Endothelial cell (in vitro differentiated cells): ENCODE results near the gene BTNL2. TPM values are rescaled to one million over a fixed set of nuclear protein-coding genes. Genes with fewer than 3 reads are reported as not detected.
"Not testable (repeated sequence)": the region's sequence is repeated elsewhere in the genome, so short reads cannot be mapped to it uniquely, and the experiment has no call there.

Experiments used
- DNase-seq: peaks from one replicate; pipeline ENCODE4 v3.0.0; 2021; ENCODE audit warnings: low spot score
- H3K27ac Mint-ChIP-seq: one replicate; pipeline ENCODE4 v1.8.0; 2021; ENCODE audit warnings: mixed read lengths, inconsistent platforms; ENCODE audit not compliant: unreplicated experiment
- H3K27me3 Mint-ChIP-seq: one replicate; pipeline ENCODE4 v1.8.0; 2021; ENCODE audit warnings: mild to moderate bottlenecking, moderate library complexity, mixed read lengths, inconsistent platforms; ENCODE audit not compliant: unreplicated experiment
- H3K36me3 Mint-ChIP-seq: one replicate; pipeline ENCODE4 v1.8.0; 2021; ENCODE audit warnings: mild to moderate bottlenecking, low read depth, mixed read lengths, inconsistent platforms; ENCODE audit not compliant: unreplicated experiment
- H3K4me1 Mint-ChIP-seq: one replicate; pipeline ENCODE4 v1.8.0; 2021; ENCODE audit warnings: mild to moderate bottlenecking, mixed read lengths, inconsistent platforms; ENCODE audit not compliant: unreplicated experiment
- H3K4me3 Mint-ChIP-seq: one replicate; pipeline ENCODE4 v1.8.0; 2021; ENCODE audit warnings: mild to moderate bottlenecking, mixed read lengths, inconsistent platforms; ENCODE audit not compliant: unreplicated experiment
- H3K9me3 Mint-ChIP-seq: one replicate; pipeline ENCODE4 v1.8.0; 2021; ENCODE audit warnings: mixed read lengths, inconsistent platforms; ENCODE audit not compliant: unreplicated experiment
- total RNA-seq: library from RNA; stranded (reverse); fragmentation: NEBNext Ultra II Directional; extraction: Animal tissue kit (Norgen Biotek cat#: 25700); gene quantifications from one replicate; pipeline ENCODE4 v1.2.1, GENCODE V29; 2021; ENCODE audit not compliant: unreplicated experiment
- TF ChIP-seq, protein P1 (sequence below): fragments of 200-600 bp; sonication (generic); IDR thresholded peaks from one replicate; pipeline ENCODE4 v1.5.0; 2021; ENCODE audit warnings: antibody characterized with exemption; ENCODE audit not compliant: unreplicated experiment

The BTNL2 gene
- total RNA-seq, 1 donor from 2014 or later, result not detected

DNA sequence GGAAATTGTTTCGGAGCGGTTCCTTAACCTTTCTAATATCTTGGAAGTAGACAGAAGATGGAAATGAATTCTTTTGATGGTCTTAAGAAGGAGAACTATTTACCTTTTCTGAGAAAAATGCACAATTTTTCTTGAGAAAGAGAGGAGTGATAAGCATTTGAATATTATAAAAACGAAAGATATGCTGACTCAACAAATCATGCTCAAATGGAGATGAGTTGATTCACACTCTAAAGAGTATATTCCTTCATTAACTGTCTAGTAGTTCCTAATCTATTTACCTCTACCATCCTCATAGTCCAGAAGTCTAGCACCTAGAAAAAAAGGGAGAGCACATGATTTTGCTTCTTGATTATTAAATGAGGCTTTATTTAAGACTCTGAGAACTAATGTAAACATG lies 39.3 kb downstream of the BTNL2 start:
- no peak overlapping the region for H3K4me3 Mint-ChIP-seq
- TF ChIP-seq, protein P1, sequence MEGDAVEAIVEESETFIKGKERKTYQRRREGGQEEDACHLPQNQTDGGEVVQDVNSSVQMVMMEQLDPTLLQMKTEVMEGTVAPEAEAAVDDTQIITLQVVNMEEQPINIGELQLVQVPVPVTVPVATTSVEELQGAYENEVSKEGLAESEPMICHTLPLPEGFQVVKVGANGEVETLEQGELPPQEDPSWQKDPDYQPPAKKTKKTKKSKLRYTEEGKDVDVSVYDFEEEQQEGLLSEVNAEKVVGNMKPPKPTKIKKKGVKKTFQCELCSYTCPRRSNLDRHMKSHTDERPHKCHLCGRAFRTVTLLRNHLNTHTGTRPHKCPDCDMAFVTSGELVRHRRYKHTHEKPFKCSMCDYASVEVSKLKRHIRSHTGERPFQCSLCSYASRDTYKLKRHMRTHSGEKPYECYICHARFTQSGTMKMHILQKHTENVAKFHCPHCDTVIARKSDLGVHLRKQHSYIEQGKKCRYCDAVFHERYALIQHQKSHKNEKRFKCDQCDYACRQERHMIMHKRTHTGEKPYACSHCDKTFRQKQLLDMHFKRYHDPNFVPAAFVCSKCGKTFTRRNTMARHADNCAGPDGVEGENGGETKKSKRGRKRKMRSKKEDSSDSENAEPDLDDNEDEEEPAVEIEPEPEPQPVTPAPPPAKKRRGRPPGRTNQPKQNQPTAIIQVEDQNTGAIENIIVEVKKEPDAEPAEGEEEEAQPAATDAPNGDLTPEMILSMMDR, result no peak
- no peaks in the 10 kb centered on the region for H3K9me3 Mint-ChIP-seq
- no peak for DNase-seq
- no peak overlapping the region for H3K27ac Mint-ChIP-seq
- H3K36me3 Mint-ChIP-seq, result no peaks in the 10 kb centered on the region
- H3K4me1 Mint-ChIP-seq, result peaks cover 9% of the 10 kb centered on the region
- no peaks in the 10 kb centered on the region for H3K27me3 Mint-ChIP-seq

DNA sequence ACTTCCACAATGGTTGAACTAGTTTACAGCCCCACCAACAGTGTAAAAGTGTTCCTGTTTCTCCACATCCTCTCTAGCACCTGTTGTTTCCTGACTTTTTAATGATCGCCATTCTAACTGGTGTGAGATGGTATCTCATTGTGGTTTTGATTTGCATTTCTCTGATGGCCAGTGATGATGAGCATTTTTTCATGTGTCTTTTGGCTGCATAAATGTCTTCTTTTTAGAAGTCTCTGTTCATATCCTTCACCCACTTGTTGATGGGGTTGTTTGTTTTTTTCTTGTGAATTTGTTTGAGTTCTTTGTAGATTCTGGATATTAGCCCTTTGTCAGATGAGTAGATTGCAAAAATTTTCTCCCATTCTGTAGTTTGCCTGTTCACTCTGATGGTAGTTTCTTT lies 47.8 kb downstream of the BTNL2 start:
- not testable (repeated sequence) for H3K4me1 Mint-ChIP-seq, DNase-seq, H3K27me3 Mint-ChIP-seq, H3K27ac Mint-ChIP-seq, H3K36me3 Mint-ChIP-seq, H3K9me3 Mint-ChIP-seq, H3K4me3 Mint-ChIP-seq

DNA sequence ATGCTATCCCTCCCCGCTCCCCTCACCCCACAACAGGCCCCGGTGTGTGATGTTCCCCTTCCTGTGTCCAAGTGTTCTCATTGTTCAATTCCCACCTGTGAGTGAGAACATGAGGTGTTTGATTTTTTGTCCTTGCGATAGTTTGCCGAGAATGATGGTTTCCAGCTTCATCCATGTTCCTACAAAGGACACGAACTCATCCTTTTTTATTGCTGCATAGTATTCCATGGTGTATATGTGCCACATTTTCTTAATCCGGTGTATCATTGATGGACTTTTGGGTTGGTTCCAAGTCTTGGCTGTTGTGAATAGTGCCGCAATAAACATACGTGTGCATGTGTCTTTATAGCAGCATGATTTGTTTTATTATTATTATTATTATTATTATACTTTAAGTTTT lies 48.4 kb downstream of the BTNL2 start:
- DNase-seq, H3K27me3 Mint-ChIP-seq, H3K36me3 Mint-ChIP-seq, H3K9me3 Mint-ChIP-seq, H3K4me1 Mint-ChIP-seq, H3K4me3 Mint-ChIP-seq, H3K27ac Mint-ChIP-seq: not testable (repeated sequence)

DNA sequence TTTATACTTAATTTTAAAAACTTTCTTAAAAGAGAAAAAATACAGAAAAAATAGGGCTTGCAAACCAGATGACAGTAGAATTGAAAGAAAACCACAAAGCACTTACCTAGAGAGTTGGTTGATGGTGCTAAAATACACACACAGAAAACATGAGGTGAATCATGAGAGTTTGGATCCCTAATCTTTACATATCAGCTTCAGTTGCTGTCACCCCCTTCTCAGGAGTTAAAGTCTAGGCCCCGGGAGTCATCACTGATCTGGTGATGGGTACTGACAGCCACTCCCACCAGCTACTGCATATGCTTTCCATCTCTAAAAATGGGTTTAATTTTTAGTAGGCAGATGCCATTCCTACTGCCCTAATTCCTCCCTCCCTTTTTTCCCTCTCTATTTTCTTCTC lies 52.0 kb downstream of the BTNL2 start:
- DNase-seq, result no peak
- Mint-ChIP-seq H3K4me1 (no peaks in the 10 kb centered on the region), H3K27me3 (no peaks in the 10 kb centered on the region), H3K9me3 (no peaks in the 10 kb centered on the region), H3K27ac (no peak overlapping the region), H3K36me3 (no peaks in the 10 kb centered on the region), H3K4me3 (no peak overlapping the region)
- TF ChIP-seq, protein P1, result no peak

DNA sequence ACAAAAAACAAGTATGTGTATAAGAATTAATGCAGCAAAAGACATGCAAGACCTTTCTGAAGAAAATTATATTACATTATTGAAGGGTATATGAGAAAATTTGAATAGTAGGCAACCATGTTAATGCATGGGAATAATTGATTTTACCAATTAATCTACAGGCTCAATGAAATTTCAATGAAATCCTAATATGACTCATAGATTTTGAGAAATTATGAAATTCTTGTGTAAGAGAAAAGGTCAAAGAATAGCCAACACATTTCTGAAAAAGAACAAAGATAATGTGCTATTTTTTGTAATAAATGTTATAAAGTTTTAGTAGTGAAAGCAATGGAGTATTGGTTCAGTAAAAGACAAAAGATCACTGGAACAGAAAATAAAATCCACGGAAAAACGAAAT lies 53.6 kb downstream of the BTNL2 start:
- Mint-ChIP-seq H3K9me3 (no peaks in the 10 kb centered on the region), H3K36me3 (no peaks in the 10 kb centered on the region), H3K27me3 (no peaks in the 10 kb centered on the region), H3K27ac (no peak overlapping the region), H3K4me3 (no peak overlapping the region), H3K4me1 (no peaks in the 10 kb centered on the region)
- DNase-seq, result no peak
- TF ChIP-seq, protein P1, result no peak

Other genes starting within 250 kb of the BTNL2 start
- gene EGFL8, start 242.6 kb downstream of the BTNL2 start, total RNA-seq, result 37.4 TPM
- 93.3 TPM for gene AGPAT1, start 231.1 kb downstream of the BTNL2 start, total RNA-seq
- 44.4 TPM for gene RNF5, start 228.8 kb downstream of the BTNL2 start, total RNA-seq
- gene AGER, start 222.9 kb downstream of the BTNL2 start, total RNA-seq, result 42.2 TPM
- 308 TPM for gene PBX2, start 217.0 kb downstream of the BTNL2 start, total RNA-seq
- gene GPSM3, start 214.5 kb downstream of the BTNL2 start, total RNA-seq, result 49.0 TPM
- gene NOTCH4, start 183.1 kb downstream of the BTNL2 start, total RNA-seq, result 151 TPM
- not detected for gene TSBP1, start 35.3 kb downstream of the BTNL2 start, total RNA-seq
- 0.28 TPM for gene HLA-DRA, start 32.7 kb upstream of the BTNL2 start, total RNA-seq
- 0.82 TPM for gene HLA-DRB5, start 123.1 kb upstream of the BTNL2 start, total RNA-seq
- 5.1 TPM for gene HLA-DRB1, start 182.7 kb upstream of the BTNL2 start, total RNA-seq
- gene HLA-DQA1, start 230.2 kb upstream of the BTNL2 start, total RNA-seq, result not detected